Renal pelvis (tissue), 4 donors: ENCODE data around the gene MYO18A. TPM values are rescaled to one million over a fixed set of nuclear protein-coding genes. Genes with fewer than 3 reads are reported as not detected.
"Not testable (repeated sequence)": the region's sequence is repeated elsewhere in the genome, so short reads cannot be mapped to it uniquely, and the experiment has no call there.

Experiments
- DNase-seq: peaks from one replicate; pipeline ENCODE4 v3.0.0-alpha.2; 2013
- polyA plus RNA-seq, 3 donors: library from polyadenylated mRNA; unstranded; fragments of 120-200 nt; gene quantifications; one replicate each; pipeline ENCODE4 v1.2.1, GENCODE V29; 2013; ENCODE audit not compliant: insufficient read length in 3 of 3

MYO18A gene
- polyA plus RNA-seq, 3 donors: 43.0 to 44.7 (median 44.2) TPM

DNA sequence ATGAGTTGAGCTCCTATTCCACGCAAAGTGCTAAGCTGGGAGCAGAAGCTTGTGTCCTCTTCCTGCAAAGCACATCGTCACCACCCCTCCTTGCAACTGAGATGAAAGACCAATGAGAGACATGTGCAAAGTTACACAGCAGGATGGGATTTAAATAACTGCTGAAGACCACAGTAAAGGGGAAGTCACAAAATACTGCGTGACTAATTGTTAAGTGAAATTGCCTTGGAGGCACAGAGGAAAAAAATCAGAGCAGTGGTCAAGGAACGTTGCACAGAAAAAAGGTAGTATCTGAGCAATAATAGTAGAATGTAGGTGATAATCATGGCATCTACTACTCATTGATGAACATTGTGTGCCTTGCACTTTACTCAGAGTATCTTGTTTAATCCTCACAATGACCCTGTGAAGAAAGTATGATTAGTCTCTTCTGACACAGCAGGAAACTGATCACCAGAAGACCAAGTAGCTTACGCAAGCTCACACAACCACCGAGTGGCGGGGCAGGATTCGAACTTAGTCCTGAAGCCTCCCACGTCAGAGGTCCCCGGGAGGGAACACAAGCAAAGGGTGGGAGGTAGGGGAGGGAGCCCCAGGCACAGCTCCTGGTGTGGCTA lies 15.4 kb upstream of the MYO18A start:
- no peak for DNase-seq

DNA sequence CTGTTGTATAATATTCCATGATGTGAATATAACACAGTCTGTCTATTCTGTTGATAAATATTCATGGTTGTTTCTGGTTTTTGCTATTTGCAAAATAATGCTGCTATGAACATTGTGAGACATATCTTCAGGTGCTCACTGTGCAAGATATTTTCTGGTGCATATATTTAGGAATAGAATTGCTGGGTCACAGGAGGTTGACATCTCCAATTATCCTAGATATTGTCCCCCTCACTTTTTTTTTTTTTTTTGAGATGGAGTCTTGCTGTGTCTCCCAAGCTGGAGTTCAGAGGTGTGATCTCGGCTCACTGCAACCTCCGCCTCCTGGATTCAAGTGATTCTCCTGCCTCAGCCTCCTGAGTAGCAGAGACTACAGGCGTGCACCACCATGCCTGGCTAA lies 14.5 kb upstream of the MYO18A start:
- no peak for DNase-seq

DNA sequence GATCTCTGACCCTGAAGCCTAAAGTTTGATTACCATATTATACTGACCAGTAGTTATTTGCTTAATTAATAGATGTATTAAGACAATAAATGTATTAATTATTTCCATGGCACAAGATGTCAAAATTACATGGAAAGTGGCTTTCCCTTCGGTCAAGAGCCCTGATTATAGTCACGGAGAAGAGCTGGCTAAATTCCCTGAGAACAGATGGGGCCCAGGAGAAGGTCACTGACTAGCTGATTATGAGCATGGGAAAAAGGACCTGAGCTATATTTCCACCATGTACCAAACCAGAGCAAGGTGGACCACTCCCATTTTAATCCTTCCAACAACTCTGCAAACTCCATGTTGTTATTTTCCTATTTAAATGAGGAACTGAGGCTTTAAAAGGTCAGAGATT lies 12.9 kb upstream of the MYO18A start:
- DNase-seq: no peak

- no peak for DNase-seq
Observed at GRCh38 chr17:29190592-29191207, 10.5 kb upstream of the MYO18A start.

DNA sequence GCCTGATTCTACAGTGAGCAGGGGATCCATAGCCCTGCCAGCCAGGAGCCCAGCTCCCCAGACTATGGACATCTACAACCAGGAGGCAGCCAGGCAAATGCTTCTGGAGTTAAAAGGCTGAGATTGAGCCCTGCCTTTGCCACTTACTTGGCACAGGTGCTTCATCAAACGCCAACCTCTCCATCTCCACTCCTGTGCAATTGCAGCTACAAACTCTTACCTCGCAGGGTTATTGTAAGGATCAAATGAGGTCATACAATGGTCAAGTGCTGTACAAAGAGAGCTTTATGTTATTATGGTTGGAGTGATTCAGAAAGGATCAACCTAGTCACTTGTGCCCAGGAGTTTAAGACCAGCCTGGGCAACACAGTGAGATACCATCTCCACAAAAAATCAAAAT lies 9.8 kb upstream of the MYO18A start:
- no peak for DNase-seq

- no peak for DNase-seq
Observed at GRCh38 chr17:29189355-29189754, 9.2 kb upstream of the MYO18A start.

- DNase-seq: no peak
Observed at GRCh38 chr17:29181226-29181625, 1.0 kb upstream of the MYO18A start.

DNA sequence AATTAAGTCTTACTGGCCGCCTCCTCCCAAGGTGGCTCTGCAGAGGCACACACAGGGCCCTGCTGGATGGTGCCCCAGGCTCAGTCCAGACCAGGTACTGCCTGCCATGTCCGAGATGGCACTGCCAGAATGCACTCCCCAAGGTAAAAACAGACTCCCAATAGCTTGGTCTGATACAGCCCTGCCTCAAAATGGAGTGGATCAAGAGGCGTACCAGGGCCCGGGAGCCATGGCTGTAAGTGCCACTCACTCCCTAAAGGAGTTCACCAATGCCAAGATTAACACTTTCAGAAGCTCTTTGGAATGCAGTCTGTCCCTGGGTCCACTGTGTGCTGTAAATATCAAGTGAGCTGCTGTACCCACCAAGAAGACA lies 576 bp upstream of the MYO18A start:
- DNase-seq: no peak

GRCh38 chr17:29179232-29180033 lies 765 bp downstream of the MYO18A start:
- no peak for DNase-seq

DNA sequence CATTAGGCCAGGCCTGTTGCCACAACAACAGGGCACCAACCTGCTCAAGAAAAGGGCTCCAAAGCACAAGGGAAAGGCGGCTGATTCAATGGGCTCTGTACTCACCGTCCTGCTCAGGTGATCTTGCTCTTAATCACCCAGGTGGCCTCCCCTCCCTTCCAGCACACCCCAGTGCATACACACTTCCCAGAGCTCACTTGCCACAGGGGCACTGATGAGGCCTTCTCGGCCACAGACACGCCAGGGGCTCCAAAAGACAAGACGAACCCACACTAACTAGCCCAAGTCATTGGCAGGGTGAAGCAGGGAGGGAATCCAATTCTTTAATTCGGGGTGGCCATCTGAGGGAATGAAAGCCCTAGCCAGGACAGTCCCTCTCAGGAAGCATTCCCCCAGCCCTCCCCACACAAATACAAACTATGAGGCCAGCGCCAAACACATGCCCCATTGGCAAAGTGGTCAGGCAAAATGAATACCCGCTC lies 1.4 kb downstream of the MYO18A start:
- DNase-seq: no peak

DNA sequence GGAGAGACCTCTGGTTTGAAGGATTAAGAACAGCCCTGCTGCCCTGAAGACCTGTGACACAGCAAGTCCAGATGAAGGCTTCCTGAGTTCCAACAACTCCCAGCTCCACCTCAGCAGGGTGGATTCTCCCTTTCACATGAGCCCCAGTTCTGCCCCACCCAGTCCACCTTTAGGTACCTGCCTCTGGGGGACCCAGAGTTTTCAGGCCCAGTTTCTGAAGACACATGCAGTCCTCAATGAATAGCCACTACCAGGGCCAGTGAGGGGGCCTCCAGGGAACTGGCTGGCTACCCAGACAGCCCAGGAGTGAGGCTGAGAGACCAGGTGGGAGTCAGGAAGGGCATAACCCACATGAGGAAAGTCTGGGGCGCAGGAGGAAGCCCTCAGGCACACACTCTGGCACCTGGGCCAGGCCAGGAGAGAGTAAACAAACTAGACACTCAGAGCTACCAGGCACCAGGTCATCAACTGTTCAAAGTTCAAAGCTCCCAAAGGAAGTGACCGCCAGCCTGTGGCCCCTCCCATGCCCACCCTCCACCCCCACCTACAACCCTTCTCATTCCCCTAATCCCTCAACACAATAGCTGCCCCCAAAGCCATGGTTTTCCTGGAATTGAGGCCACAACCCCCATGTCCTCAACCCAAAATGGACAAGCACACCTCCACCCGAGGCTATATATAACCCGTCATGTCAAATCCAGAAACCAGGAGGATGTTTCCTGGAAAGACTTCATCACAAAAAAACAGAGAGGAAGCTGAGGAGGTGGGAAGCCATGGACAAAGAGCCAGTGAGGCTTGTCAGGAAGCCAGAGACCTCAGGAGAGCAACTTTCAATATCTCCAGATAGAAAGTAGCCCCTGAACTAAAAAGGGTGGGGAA lies 2.1 kb downstream of the MYO18A start:
- DNase-seq: no peak

- no peak for DNase-seq
Observed at GRCh38 chr17:29177541-29177870, 2.7 kb downstream of the MYO18A start.

GRCh38 chr17:29176558-29177351 lies 3.4 kb downstream of the MYO18A start:
- no peak for DNase-seq

DNA sequence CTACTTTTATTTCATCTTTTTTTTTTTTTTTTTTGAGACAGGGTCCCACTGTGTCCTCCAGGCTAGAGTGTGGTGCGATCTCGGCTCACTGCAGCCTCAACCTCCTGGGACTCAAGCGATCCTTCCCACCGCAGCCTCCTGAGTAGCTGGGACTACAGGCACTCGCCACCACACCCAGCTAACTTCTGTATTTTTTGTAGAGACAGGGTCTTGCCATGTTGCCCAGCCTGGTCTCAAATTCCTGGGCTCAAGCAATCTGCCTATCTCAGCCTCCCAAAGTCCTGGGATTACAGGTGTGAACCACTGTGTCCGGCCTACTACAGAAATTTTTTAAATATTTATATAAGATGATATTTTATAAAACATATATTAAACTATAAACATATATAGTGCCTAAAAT lies 4.8 kb downstream of the MYO18A start:
- no peak for DNase-seq

GRCh38 chr17:29172589-29172988 lies 7.6 kb downstream of the MYO18A start:
- no peak for DNase-seq

GRCh38 chr17:29170682-29171081 lies 9.5 kb downstream of the MYO18A start:
- DNase-seq: no peak

DNA sequence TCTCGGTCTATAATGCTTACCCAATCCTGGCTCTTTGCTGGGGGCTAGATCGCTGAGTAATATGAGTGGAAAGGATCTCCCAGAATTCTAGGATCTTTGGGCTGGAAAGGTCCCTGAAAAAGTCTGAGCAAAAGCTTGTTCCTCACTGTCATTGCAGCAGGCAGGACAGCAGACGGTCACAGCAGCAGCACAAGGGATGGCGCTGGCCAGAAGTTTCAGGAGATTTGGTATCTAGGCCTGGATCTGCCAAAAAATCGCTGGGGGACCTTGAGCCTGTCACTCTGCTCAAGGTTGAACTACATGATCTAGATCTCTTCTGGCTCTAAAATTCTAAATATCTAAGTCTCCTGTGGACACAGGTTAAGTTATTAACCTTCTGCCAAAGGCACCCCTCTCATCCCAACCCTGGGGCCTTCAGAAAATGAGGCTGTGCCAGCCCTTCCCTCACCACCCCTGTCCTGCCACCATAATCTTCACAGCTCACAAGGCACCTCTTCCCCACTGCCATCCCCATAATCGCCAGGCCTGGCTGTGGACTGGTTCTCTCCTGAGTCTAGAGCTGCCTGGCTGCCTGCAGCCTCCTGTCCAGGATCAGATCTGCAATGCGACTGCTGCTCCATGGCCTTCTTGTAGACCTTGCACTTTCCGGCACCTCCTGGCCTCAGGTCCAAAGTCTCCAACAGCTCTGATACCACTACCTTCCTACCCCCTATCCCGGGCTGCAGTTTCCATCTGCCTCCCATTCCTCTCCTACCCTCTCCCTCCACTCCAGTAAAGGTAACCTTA lies 10.2 kb downstream of the MYO18A start:
- DNase-seq: no peak

DNA sequence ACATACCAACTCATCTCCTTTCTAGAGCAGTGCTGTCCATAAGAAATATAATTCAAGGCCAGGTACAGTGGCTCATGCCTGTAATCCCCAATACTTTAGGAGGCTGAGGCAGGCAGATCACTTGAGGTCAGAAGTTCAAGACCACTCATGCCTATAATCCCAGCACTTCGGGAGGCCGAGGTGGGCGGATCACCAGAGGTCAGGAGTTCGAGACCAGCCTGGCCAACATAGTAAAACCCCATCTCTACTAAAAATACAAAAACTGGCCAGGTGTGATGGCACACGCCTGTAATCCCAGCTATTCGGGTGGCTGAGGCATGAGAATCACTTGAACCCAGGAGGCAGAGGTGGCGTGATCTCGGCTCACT lies 11.5 kb downstream of the MYO18A start:
- not testable (repeated sequence) for DNase-seq

DNA sequence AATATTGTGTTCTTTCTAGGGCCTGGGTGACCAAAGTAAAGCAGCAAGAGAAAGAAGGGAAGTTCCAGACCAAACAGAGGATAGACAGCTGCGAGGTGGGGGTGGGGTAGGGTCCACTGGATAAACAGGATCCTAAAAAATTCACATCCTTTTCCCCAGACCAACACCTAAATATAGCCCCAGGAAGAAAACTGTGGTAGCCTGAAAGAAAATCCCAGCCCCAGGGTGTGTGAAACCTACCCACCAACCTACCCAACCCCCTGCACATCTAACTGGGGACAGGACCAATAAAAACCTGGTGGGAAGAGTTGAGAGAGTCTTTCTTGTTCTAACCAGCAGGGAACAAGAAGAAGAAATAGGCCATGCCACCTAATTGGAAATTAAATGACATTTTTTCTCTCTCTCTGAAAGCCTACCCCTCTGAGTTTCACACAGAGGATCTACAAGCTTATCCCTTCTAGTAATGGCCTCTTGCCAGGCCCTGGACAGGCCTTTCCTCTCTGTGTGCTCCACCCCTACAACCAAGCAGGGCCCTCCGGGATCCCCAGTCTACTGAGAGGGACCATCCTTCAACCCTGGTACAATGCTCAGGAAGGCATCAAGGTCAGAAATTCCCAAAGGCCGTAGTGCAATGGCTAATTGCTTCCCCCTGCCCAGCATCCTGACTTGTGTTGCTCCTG lies 12.0 kb downstream of the MYO18A start:
- DNase-seq: no peak
